ENCODE measurements around the gene RIN2. TPM values are rescaled to one million over a fixed set of nuclear protein-coding genes. Genes with fewer than 3 reads are reported as not detected.

RIN2 gene
- total RNA-seq, 2 experiments from 2014 or later, result not detected

- CTCF ChIA-PET, result no interaction called here
- DNase-seq (no peak), ATAC-seq (no peak)
- Mint-ChIP-seq H3K9me3 (ENCODE audit: insufficient read depth) (no peaks in the 10 kb centered on the region), H3K36me3 (ENCODE audit: low read depth) (no peaks in the 10 kb centered on the region), H3K4me3 (no peak overlapping the region), H3K27ac (no peak overlapping the region), H3K27me3 (ENCODE audit: low read depth) (peaks cover 34% of the 10 kb centered on the region), H3K4me1 (ENCODE audit: low read depth) (no peaks in the 10 kb centered on the region)
- POLR2A ChIA-PET, result no interaction called here
These were observed 1.1 kb upstream of the RIN2 start for GRCh38 chr20:19756761-19757486.

GRCh38 chr20:19757487-19758132 lies 448 bp upstream of the RIN2 start:
- no peaks in the 10 kb centered on the region for H3K4me1 Mint-ChIP-seq (ENCODE audit: low read depth)
- H3K36me3 Mint-ChIP-seq (ENCODE audit: low read depth), result no peaks in the 10 kb centered on the region
- H3K27me3 Mint-ChIP-seq (ENCODE audit: low read depth), result peaks cover 34% of the 10 kb centered on the region
- no peaks in the 10 kb centered on the region for H3K9me3 Mint-ChIP-seq (ENCODE audit: insufficient read depth)
- DNase-seq (no peak), ATAC-seq (no peak)
- ChIA-PET CTCF (no interaction called here), POLR2A (no interaction called here)
- no peak overlapping the region for H3K4me3 Mint-ChIP-seq
- no peak overlapping the region for H3K27ac Mint-ChIP-seq

GRCh38 chr20:19758501-19759331 lies 658 bp downstream of the RIN2 start:
- Mint-ChIP-seq H3K4me1 (ENCODE audit: low read depth) (no peaks in the 10 kb centered on the region), H3K9me3 (ENCODE audit: insufficient read depth) (no peaks in the 10 kb centered on the region), H3K27ac (no peak overlapping the region), H3K27me3 (ENCODE audit: low read depth) (peaks cover 34% of the 10 kb centered on the region), H3K36me3 (ENCODE audit: low read depth) (no peaks in the 10 kb centered on the region), H3K4me3 (no peak overlapping the region)
- CTCF ChIA-PET, result no interaction called here
- no peak for ATAC-seq
- DNase-seq, result no peak
- POLR2A ChIA-PET, result no interaction called here

- no peak for ATAC-seq
- H3K27me3 Mint-ChIP-seq (ENCODE audit: low read depth), result peaks cover 34% of the 10 kb centered on the region
- H3K9me3 Mint-ChIP-seq (ENCODE audit: insufficient read depth), result no peaks in the 10 kb centered on the region
- ChIA-PET POLR2A (no interaction called here), CTCF (no interaction called here)
- H3K27ac Mint-ChIP-seq, result no peak overlapping the region
- H3K36me3 Mint-ChIP-seq (ENCODE audit: low read depth), result no peaks in the 10 kb centered on the region
- DNase-seq, result no peak
- H3K4me1 Mint-ChIP-seq (ENCODE audit: low read depth), result no peaks in the 10 kb centered on the region
- H3K4me3 Mint-ChIP-seq, result no peak overlapping the region
These were observed 2.3 kb downstream of the RIN2 start for GRCh38 chr20:19760371-19760721.

- DNase-seq (no peak), ATAC-seq (no peak)
- H3K4me3 Mint-ChIP-seq, result no peak overlapping the region
- ChIA-PET POLR2A (no interaction called here), CTCF (no interaction called here)
- no peaks in the 10 kb centered on the region for H3K4me1 Mint-ChIP-seq (ENCODE audit: low read depth)
- no peaks in the 10 kb centered on the region for H3K36me3 Mint-ChIP-seq (ENCODE audit: low read depth)
- no peaks in the 10 kb centered on the region for H3K9me3 Mint-ChIP-seq (ENCODE audit: insufficient read depth)
- H3K27ac Mint-ChIP-seq, result no peak overlapping the region
- H3K27me3 Mint-ChIP-seq (ENCODE audit: low read depth), result peaks cover 30% of the 10 kb centered on the region
These were observed 3.3 kb downstream of the RIN2 start for GRCh38 chr20:19761326-19761725.

- POLR2A ChIA-PET, result interaction anchor here (0.8 kb wide), 1 partner anchor 1827 kb away, joined by 3 read pairs; no protein-coding TSS in a partner anchor
- no peaks in the 10 kb centered on the region for H3K4me1 Mint-ChIP-seq (ENCODE audit: low read depth)
- H3K27ac Mint-ChIP-seq, result no peak overlapping the region
- no peak for ATAC-seq
- H3K9me3 Mint-ChIP-seq (ENCODE audit: insufficient read depth), result no peaks in the 10 kb centered on the region
- peaks cover 25% of the 10 kb centered on the region for H3K27me3 Mint-ChIP-seq (ENCODE audit: low read depth)
- CTCF ChIA-PET, result no interaction called here
- H3K4me3 Mint-ChIP-seq, result no peak overlapping the region
- DNase-seq, result no peak
- H3K36me3 Mint-ChIP-seq (ENCODE audit: low read depth), result no peaks in the 10 kb centered on the region
These were observed 3.8 kb downstream of the RIN2 start for GRCh38 chr20:19761841-19762240.

- H3K9me3 Mint-ChIP-seq (ENCODE audit: insufficient read depth), result no peaks in the 10 kb centered on the region
- H3K4me1 Mint-ChIP-seq (ENCODE audit: low read depth), result no peaks in the 10 kb centered on the region
- H3K27ac Mint-ChIP-seq, result no peak overlapping the region
- no peaks in the 10 kb centered on the region for H3K36me3 Mint-ChIP-seq (ENCODE audit: low read depth)
- H3K27me3 Mint-ChIP-seq (ENCODE audit: low read depth), result peaks cover 10% of the 10 kb centered on the region
- ChIA-PET CTCF (no interaction called here), POLR2A (no interaction called here)
- H3K4me3 Mint-ChIP-seq, result no peak overlapping the region
- no peak for ATAC-seq
- no peak for DNase-seq
These were observed 6.1 kb downstream of the RIN2 start for GRCh38 chr20:19764207-19764606.

- POLR2A ChIA-PET, result no interaction called here
These were observed 7.2 kb downstream of the RIN2 start for GRCh38 chr20:19765266-19765665.

GRCh38 chr20:19765913-19766312 lies 7.9 kb downstream of the RIN2 start:
- Mint-ChIP-seq H3K36me3 (ENCODE audit: low read depth) (no peaks in the 10 kb centered on the region), H3K27me3 (ENCODE audit: low read depth) (no peaks in the 10 kb centered on the region), H3K4me3 (no peak overlapping the region), H3K4me1 (ENCODE audit: low read depth) (no peaks in the 10 kb centered on the region), H3K9me3 (ENCODE audit: insufficient read depth) (no peaks in the 10 kb centered on the region), H3K27ac (no peak overlapping the region)
- ChIA-PET CTCF (no interaction called here), POLR2A (no interaction called here)
- DNase-seq, result no peak
- ATAC-seq, result no peak

More at GRCh38 chr20:19765266-19765665, 7.2 kb downstream of the RIN2 start:
- Mint-ChIP-seq H3K27ac (no peak overlapping the region), H3K27me3 (ENCODE audit: low read depth) (peaks cover 4% of the 10 kb centered on the region), H3K9me3 (ENCODE audit: insufficient read depth) (no peaks in the 10 kb centered on the region), H3K36me3 (ENCODE audit: low read depth) (no peaks in the 10 kb centered on the region), H3K4me1 (ENCODE audit: low read depth) (no peaks in the 10 kb centered on the region), H3K4me3 (no peak overlapping the region)
- no peak for ATAC-seq
- CTCF ChIA-PET, result no interaction called here
- DNase-seq, result no peak

- no peak for DNase-seq
- Mint-ChIP-seq H3K36me3 (ENCODE audit: low read depth) (no peaks in the 10 kb centered on the region), H3K27ac (no peak overlapping the region), H3K9me3 (ENCODE audit: insufficient read depth) (no peaks in the 10 kb centered on the region), H3K4me3 (no peak overlapping the region), H3K4me1 (ENCODE audit: low read depth) (no peaks in the 10 kb centered on the region), H3K27me3 (ENCODE audit: low read depth) (no peaks in the 10 kb centered on the region)
- ChIA-PET POLR2A (no interaction called here), CTCF (no interaction called here)
- no peak for ATAC-seq
These were observed 9.0 kb downstream of the RIN2 start for GRCh38 chr20:19767070-19767469.

GRCh38 chr20:19768325-19768842 lies 10.3 kb downstream of the RIN2 start:
- POLR2A ChIA-PET, result no interaction called here
- no peaks in the 10 kb centered on the region for H3K36me3 Mint-ChIP-seq (ENCODE audit: low read depth)
- H3K27ac Mint-ChIP-seq, result no peak overlapping the region
- ATAC-seq, result no peak
- H3K4me1 Mint-ChIP-seq (ENCODE audit: low read depth), result no peaks in the 10 kb centered on the region
- H3K4me3 Mint-ChIP-seq, result no peak overlapping the region
- H3K9me3 Mint-ChIP-seq (ENCODE audit: insufficient read depth), result no peaks in the 10 kb centered on the region
- no peak for DNase-seq
- H3K27me3 Mint-ChIP-seq (ENCODE audit: low read depth), result no peaks in the 10 kb centered on the region
- CTCF ChIA-PET, result no interaction called here

- H3K4me3 Mint-ChIP-seq, result no peak overlapping the region
- H3K27ac Mint-ChIP-seq, result no peak overlapping the region
- no peaks in the 10 kb centered on the region for H3K9me3 Mint-ChIP-seq (ENCODE audit: insufficient read depth)
- ATAC-seq, result no peak
- CTCF ChIA-PET, result no interaction called here
- no peaks in the 10 kb centered on the region for H3K36me3 Mint-ChIP-seq (ENCODE audit: low read depth)
- no peaks in the 10 kb centered on the region for H3K27me3 Mint-ChIP-seq (ENCODE audit: low read depth)
- no peaks in the 10 kb centered on the region for H3K4me1 Mint-ChIP-seq (ENCODE audit: low read depth)
- DNase-seq, result no peak
- POLR2A ChIA-PET, result no interaction called here
These were observed 11.4 kb downstream of the RIN2 start for GRCh38 chr20:19769507-19769906.
